ENCODE data around the gene WAC. TPM values are rescaled to one million over a fixed set of nuclear protein-coding genes. Genes with fewer than 3 reads are reported as not detected.

Gene WAC
- total and polyA plus RNA-seq, 2 experiments from 2014 or later = 59.4 to 116 TPM

GRCh38 chr10:28587970-28588290, 55.0 kb downstream of the WAC start:
- Mint-ChIP-seq H3K36me3 (ENCODE audit: low read depth) (peaks cover 70% of the 10 kb centered on the region), H3K4me1 (peaks cover 37% of the 10 kb centered on the region), H3K9me3 (no peaks in the 10 kb centered on the region), H3K27me3 (ENCODE audit: insufficient read depth, low read depth, poor library complexity) (peaks cover 6% of the 10 kb centered on the region), H3K4me3 (no peak overlapping the region), H3K27ac (peak overlapping the region; percentile 36; the same call in 1 of the 2 replicates)
- TF ChIP-seq ZNF462 (CRISPR knock-in tag; IDR thresholded peaks at IDR 0.05) = no peak
- TF ChIP-seq, protein P1, sequence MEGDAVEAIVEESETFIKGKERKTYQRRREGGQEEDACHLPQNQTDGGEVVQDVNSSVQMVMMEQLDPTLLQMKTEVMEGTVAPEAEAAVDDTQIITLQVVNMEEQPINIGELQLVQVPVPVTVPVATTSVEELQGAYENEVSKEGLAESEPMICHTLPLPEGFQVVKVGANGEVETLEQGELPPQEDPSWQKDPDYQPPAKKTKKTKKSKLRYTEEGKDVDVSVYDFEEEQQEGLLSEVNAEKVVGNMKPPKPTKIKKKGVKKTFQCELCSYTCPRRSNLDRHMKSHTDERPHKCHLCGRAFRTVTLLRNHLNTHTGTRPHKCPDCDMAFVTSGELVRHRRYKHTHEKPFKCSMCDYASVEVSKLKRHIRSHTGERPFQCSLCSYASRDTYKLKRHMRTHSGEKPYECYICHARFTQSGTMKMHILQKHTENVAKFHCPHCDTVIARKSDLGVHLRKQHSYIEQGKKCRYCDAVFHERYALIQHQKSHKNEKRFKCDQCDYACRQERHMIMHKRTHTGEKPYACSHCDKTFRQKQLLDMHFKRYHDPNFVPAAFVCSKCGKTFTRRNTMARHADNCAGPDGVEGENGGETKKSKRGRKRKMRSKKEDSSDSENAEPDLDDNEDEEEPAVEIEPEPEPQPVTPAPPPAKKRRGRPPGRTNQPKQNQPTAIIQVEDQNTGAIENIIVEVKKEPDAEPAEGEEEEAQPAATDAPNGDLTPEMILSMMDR (conservative IDR thresholded peaks at IDR 0.05; ENCODE audit: low read depth in 2 of 2) = peak in 1 of 2 experiments; percentile 8; a peak in 1 of 4 replicates
- no peak overlapping the region for H2AFZ ChIP-seq
- ATAC-seq (no peak), DNase-seq (ENCODE audit: low spot score) (no peak)
- H3K9me2 ChIP-seq (ENCODE audit: insufficient read depth) = no peaks in the 10 kb centered on the region
- peaks cover 100% of the 10 kb centered on the region for H3K79me2 ChIP-seq (replicated peaks; ENCODE audit: insufficient read depth)
- H3K36me3 ChIP-seq (ENCODE audit: insufficient read depth) = peaks cover 37% of the 10 kb centered on the region
- H3F3A ChIP-seq (replicated peaks; ENCODE audit: low read depth) = no peaks in the 10 kb centered on the region
- H3K27ac ChIP-seq (ENCODE audit: low read depth) = no peak overlapping the region
- peaks cover 41% of the 10 kb centered on the region for H4K20me1 ChIP-seq (replicated peaks; ENCODE audit: insufficient read depth)
- H3K4me3 ChIP-seq = no peak overlapping the region
- peaks cover 38% of the 10 kb centered on the region for H3K4me1 ChIP-seq (ENCODE audit: insufficient read depth)
- H3K27me3 ChIP-seq (ENCODE audit: insufficient read depth) = no peaks in the 10 kb centered on the region
- H3K4me2 ChIP-seq = no peak overlapping the region

- H4K20me1 ChIP-seq (replicated peaks; ENCODE audit: insufficient read depth) = peaks cover 39% of the 10 kb centered on the region
- H3F3A ChIP-seq (replicated peaks; ENCODE audit: low read depth) = no peaks in the 10 kb centered on the region
- H3K4me3 ChIP-seq = no peak overlapping the region
- Mint-ChIP-seq H3K27ac (peak overlapping the region; percentile 81), H3K4me3 (no peak overlapping the region), H3K36me3 (ENCODE audit: low read depth) (peaks cover 67% of the 10 kb centered on the region), H3K27me3 (ENCODE audit: insufficient read depth, low read depth, poor library complexity) (peaks cover under 1% of the 10 kb centered on the region), H3K4me1 (peaks cover 36% of the 10 kb centered on the region), H3K9me3 (no peaks in the 10 kb centered on the region)
- no peak for TF ChIP-seq JUNB (IDR thresholded peaks at IDR 0.05; ENCODE audit: unreplicated experiment)
- peaks cover 28% of the 10 kb centered on the region for H3K36me3 ChIP-seq (ENCODE audit: insufficient read depth)
- no peak overlapping the region for H3K4me2 ChIP-seq
- no peak overlapping the region for H3K27ac ChIP-seq (ENCODE audit: low read depth)
- ATAC-seq (no peak), DNase-seq (ENCODE audit: low spot score) (no peak)
- no peaks in the 10 kb centered on the region for H3K27me3 ChIP-seq (ENCODE audit: insufficient read depth)
- peaks cover 31% of the 10 kb centered on the region for H3K4me1 ChIP-seq (ENCODE audit: insufficient read depth)
- H3K79me2 ChIP-seq (replicated peaks; ENCODE audit: insufficient read depth) = peaks cover 100% of the 10 kb centered on the region
- H3K9me2 ChIP-seq (ENCODE audit: insufficient read depth) = no peaks in the 10 kb centered on the region
- no peak overlapping the region for H2AFZ ChIP-seq
Observed at GRCh38 chr10:28592953-28593352, 60.0 kb downstream of the WAC start.
